M059J (cell line): ENCODE measurements around the gene LEUTX. TPM values are rescaled to one million over a fixed set of nuclear protein-coding genes. Genes with fewer than 3 reads are reported as not detected.
A peak's percentile ranks its signal among the peaks of the same experiment; 100 is the strongest.
"Not testable (repeated sequence)": the region's sequence is repeated elsewhere in the genome, so short reads cannot be mapped to it uniquely, and the experiment has no call there.

Experiments
- DNase-seq: peaks from one replicate; pipeline ENCODE4 v3.0.0-alpha.2; 2012; ENCODE audit warnings: low read depth
- total RNA-seq: library from RNA; depleted of rRNA; stranded (reverse); fragments of >200 nt; shearing (Covaris generic); gene quantifications from 2 replicates; pipeline ENCODE4 v1.2.3, GENCODE V29; 2014; rRNA removed

The LEUTX gene
- total RNA-seq = not detected in 2 replicates

- DNase-seq = no peak
Measured at GRCh38 chr19:39778763-39779162, at the start of gene LEUTX. TSS of gene LEUTX (plus strand) at chr19:39778854. CDS start at chr19:39778921, 67 bp downstream.

GRCh38 chr19:39729594-39729993, 49.1 kb upstream of the LEUTX start:
- no peak for DNase-seq

- no peak for DNase-seq
Measured at GRCh38 chr19:39731685-39732084, 47.0 kb upstream of the LEUTX start.

- no peak for DNase-seq
Measured at GRCh38 chr19:39733841-39734240, 44.8 kb upstream of the LEUTX start.

- no peak for DNase-seq
Measured at GRCh38 chr19:39735688-39736087, 43.0 kb upstream of the LEUTX start.

- no peak for DNase-seq
Measured at GRCh38 chr19:39736088-39736487, 42.6 kb upstream of the LEUTX start.

GRCh38 chr19:39737351-39737750, 41.3 kb upstream of the LEUTX start:
- no peak for DNase-seq

- DNase-seq = no peak
Measured at GRCh38 chr19:39737891-39738290, 40.8 kb upstream of the LEUTX start, which contains the start of gene CLC. TSS of gene CLC (minus strand) at chr19:39738029. CDS start at chr19:39737952, 77 bp downstream.

- no peak for DNase-seq
Measured at GRCh38 chr19:39738814-39739213, 39.8 kb upstream of the LEUTX start.

GRCh38 chr19:39740395-39740794, 38.3 kb upstream of the LEUTX start:
- no peak for DNase-seq

- no peak for DNase-seq
Measured at GRCh38 chr19:39745643-39746042, 33.0 kb upstream of the LEUTX start.

- no peak for DNase-seq
Measured at GRCh38 chr19:39746836-39747529, 31.7 kb upstream of the LEUTX start.

- no peak for DNase-seq
Measured at GRCh38 chr19:39749981-39750380, 28.7 kb upstream of the LEUTX start.

GRCh38 chr19:39752390-39752789, 26.3 kb upstream of the LEUTX start:
- no peak for DNase-seq

GRCh38 chr19:39752795-39753194, 25.9 kb upstream of the LEUTX start:
- DNase-seq = no peak

GRCh38 chr19:39754544-39754943, 24.1 kb upstream of the LEUTX start:
- no peak for DNase-seq

GRCh38 chr19:39754971-39755370, 23.7 kb upstream of the LEUTX start:
- DNase-seq = no peak

GRCh38 chr19:39759457-39760184, 19.0 kb upstream of the LEUTX start:
- DNase-seq = no peak

GRCh38 chr19:39761851-39762250, 16.8 kb upstream of the LEUTX start:
- DNase-seq = not testable (repeated sequence)

- DNase-seq = peak; percentile 35
Measured at GRCh38 chr19:39765091-39766076, 13.3 kb upstream of the LEUTX start.

- DNase-seq = no peak
Measured at GRCh38 chr19:39768334-39768733, 10.3 kb upstream of the LEUTX start.

GRCh38 chr19:39768786-39769185, 9.9 kb upstream of the LEUTX start:
- no peak for DNase-seq
